Measurements from ENCODE around the gene DNMT1.
"Not testable (repeated sequence)": the region's sequence is repeated elsewhere in the genome, so short reads cannot be mapped to it uniquely, and the experiment has no call there.

Gene DNMT1

GRCh38 chr19:10194500-10195198, at the start of gene DNMT1:
Gene DNMT1 (minus strand): TSS chr19:10194953. CDS start chr19:10194899, 54 bp downstream.
- DNase-seq (ENCODE audit: low read depth in 2 of 2): peak; percentile 95 to 96

- no peak for DNase-seq (ENCODE audit: low read depth in 2 of 2)
These were observed 48.9 kb upstream of the DNMT1 start for GRCh38 chr19:10243606-10244005.

- not testable (repeated sequence) for DNase-seq (ENCODE audit: low read depth in 2 of 2)
These were observed 47.2 kb upstream of the DNMT1 start for GRCh38 chr19:10241826-10242449.

- no peak for DNase-seq (ENCODE audit: low read depth in 2 of 2)
These were observed 43.5 kb upstream of the DNMT1 start for GRCh38 chr19:10238172-10238783.

GRCh38 chr19:10237702-10238101, 42.9 kb upstream of the DNMT1 start:
- DNase-seq (ENCODE audit: low read depth in 2 of 2): no peak

- not testable (repeated sequence) for DNase-seq (ENCODE audit: low read depth in 2 of 2)
These were observed 40.7 kb upstream of the DNMT1 start for GRCh38 chr19:10235409-10235808.

GRCh38 chr19:10235003-10235402, 40.2 kb upstream of the DNMT1 start:
- DNase-seq (ENCODE audit: low read depth in 2 of 2): no peak

- no peak for DNase-seq (ENCODE audit: low read depth in 2 of 2)
These were observed 39.2 kb upstream of the DNMT1 start for GRCh38 chr19:10233946-10234345.

- no peak for DNase-seq (ENCODE audit: low read depth in 2 of 2)
These were observed 37.0 kb upstream of the DNMT1 start for GRCh38 chr19:10231612-10232228.

GRCh38 chr19:10230861-10231611, 36.3 kb upstream of the DNMT1 start, which contains the start of gene S1PR2:
Gene S1PR2 (minus strand): TSS chr19:10231331. CDS start chr19:10224905, 6,426 bp downstream.
- DNase-seq (ENCODE audit: low read depth in 2 of 2): peak; percentile 53 to 71

- peak; percentile 63 to 72 for DNase-seq (ENCODE audit: low read depth in 2 of 2)
These were observed 35.6 kb upstream of the DNMT1 start for GRCh38 chr19:10230173-10230860.

GRCh38 chr19:10228920-10229319, 34.2 kb upstream of the DNMT1 start:
- DNase-seq (ENCODE audit: low read depth in 2 of 2): no peak

- no peak for DNase-seq (ENCODE audit: low read depth in 2 of 2)
These were observed 33.6 kb upstream of the DNMT1 start for GRCh38 chr19:10228393-10228792.

GRCh38 chr19:10227026-10227971, 32.5 kb upstream of the DNMT1 start:
- no peak for DNase-seq (ENCODE audit: low read depth in 2 of 2)

GRCh38 chr19:10226376-10227025, 31.7 kb upstream of the DNMT1 start:
- no peak for DNase-seq (ENCODE audit: low read depth in 2 of 2)

GRCh38 chr19:10226021-10226375, 31.2 kb upstream of the DNMT1 start:
- DNase-seq (ENCODE audit: low read depth in 2 of 2): no peak

GRCh38 chr19:10224337-10224736, 29.6 kb upstream of the DNMT1 start:
- DNase-seq (ENCODE audit: low read depth in 2 of 2): no peak

- no peak for DNase-seq (ENCODE audit: low read depth in 2 of 2)
These were observed 28.9 kb upstream of the DNMT1 start for GRCh38 chr19:10223488-10224213.

Measured in stimulated activated CD4-positive, alpha-beta T cell treated with anti-CD3 and anti-CD28 coated beads, Interleukin-1b, Interleukin-23, amount 100 ng/mL, for 4 hours (primary cell).